Neural progenitor cell (in vitro differentiated cells): Measurements from ENCODE around the gene YDJC. TPM values are rescaled to one million over a fixed set of nuclear protein-coding genes. Genes with fewer than 3 reads are reported as not detected.
"Not testable (repeated sequence)": the region's sequence is repeated elsewhere in the genome, so short reads cannot be mapped to it uniquely, and the experiment has no call there.

ENCODE experiments used
- DNase-seq: peaks from one replicate; pipeline ENCODE4 v3.0.0-alpha.2; 2016; ENCODE audit warnings: low spot score
- H2AFZ ChIP-seq: fragments of 200-600 bp; sonication (generic); replicated peaks from 2 replicates; pipeline ENCODE4 v1.6.1; 2016; ENCODE audit warnings: antibody characterized with exemption
- H3F3A ChIP-seq: fragments of 200-600 bp; sonication (generic); 2 replicates; pipeline ENCODE4 v1.6.1; 2016; ENCODE audit warnings: antibody characterized with exemption, low read depth
- H3K27ac ChIP-seq: fragments of 200-600 bp; sonication (generic); 2 replicates; pipeline ENCODE4 v1.5.1; 2016; ENCODE audit warnings: mild to moderate bottlenecking
- H3K27me3 ChIP-seq: fragments of 200-600 bp; sonication (generic); 2 replicates; pipeline ENCODE4 v1.6.1; 2016; ENCODE audit warnings: mild to moderate bottlenecking, moderate library complexity
- H3K36me3 ChIP-seq: fragments of 200-600 bp; sonication (generic); 2 replicates; pipeline ENCODE4 v1.5.1; 2016
- H3K4me1 ChIP-seq: fragments of 200-600 bp; sonication (generic); 2 replicates; pipeline ENCODE4 v1.6.1; 2016; ENCODE audit warnings: mixed run types
- H3K4me2 ChIP-seq: fragments of 200-600 bp; sonication (generic); 2 replicates; pipeline ENCODE4 v1.6.1; 2016
- H3K4me3 ChIP-seq: fragments of 200-600 bp; sonication (generic); 2 replicates; pipeline ENCODE4 v1.5.1; 2016
- H3K79me2 ChIP-seq: fragments of 200-600 bp; sonication (generic); 2 replicates; pipeline ENCODE4 v1.6.1; 2016; ENCODE audit warnings: low read depth
- H3K9ac ChIP-seq: fragments of 200-600 bp; sonication (generic); 2 replicates; pipeline ENCODE4 v1.6.1; 2016
- H3K9me3 ChIP-seq: fragments of 200-600 bp; sonication (generic); 2 replicates; pipeline ENCODE4 v1.5.1; 2016; ENCODE audit warnings: low read depth
- H4K20me1 ChIP-seq: fragments of 200-600 bp; sonication (generic); 2 replicates; pipeline ENCODE4 v1.6.1; 2016; ENCODE audit warnings: low read depth
- H3K27ac Mint-ChIP-seq: 3 replicates; pipeline ENCODE4 v1.8.0; 2021; ENCODE audit warnings: mixed read lengths
- H3K27me3 Mint-ChIP-seq: 2 replicates; pipeline ENCODE4 v1.8.0; 2022; ENCODE audit warnings: low read depth, mild to moderate bottlenecking, inconsistent platforms, moderate library complexity, mixed read lengths; ENCODE audit not compliant: insufficient read depth
- H3K36me3 Mint-ChIP-seq: 3 replicates; pipeline ENCODE4 v1.8.0; 2021; ENCODE audit warnings: mixed read lengths
- H3K4me1 Mint-ChIP-seq: 3 replicates; pipeline ENCODE4 v1.8.0; 2021; ENCODE audit warnings: mixed read lengths
- H3K4me3 Mint-ChIP-seq: 3 replicates; pipeline ENCODE4 v1.8.0; 2021; ENCODE audit warnings: mild to moderate bottlenecking, moderate library complexity, mixed read lengths
- H3K9me3 Mint-ChIP-seq: 3 replicates; pipeline ENCODE4 v1.8.0; 2020; ENCODE audit warnings: mixed read lengths
- EZH2 ChIP-seq: fragments of 200-600 bp; sonication (generic); IDR thresholded peaks from 2 replicates; pipeline ENCODE4 v1.6.1; 2017; ENCODE audit warnings: antibody characterized with exemption, mild to moderate bottlenecking, moderate library complexity
- EZH2phosphoT487 ChIP-seq: fragments of 200-600 bp; sonication (generic); IDR thresholded peaks from 2 replicates; pipeline ENCODE4 v1.6.1; 2017; ENCODE audit warnings: antibody characterized with exemption
- total RNA-seq: library from RNA; depleted of rRNA; stranded (reverse); fragments of >200 nt; gene quantifications from 2 replicates; pipeline ENCODE4 v1.2.3, GENCODE V29; 2015; ENCODE audit warnings: low replicate concordance
- TF ChIP-seq, protein P1 (sequence below): fragments of 200-600 bp; sonication (generic); IDR thresholded peaks from 2 replicates; pipeline ENCODE4 v1.5.1; 2017; ENCODE audit warnings: antibody characterized with exemption, mild to moderate bottlenecking

The YDJC gene
- total RNA-seq, result 4.8 and 23.4 TPM in 2 replicates

DNA sequence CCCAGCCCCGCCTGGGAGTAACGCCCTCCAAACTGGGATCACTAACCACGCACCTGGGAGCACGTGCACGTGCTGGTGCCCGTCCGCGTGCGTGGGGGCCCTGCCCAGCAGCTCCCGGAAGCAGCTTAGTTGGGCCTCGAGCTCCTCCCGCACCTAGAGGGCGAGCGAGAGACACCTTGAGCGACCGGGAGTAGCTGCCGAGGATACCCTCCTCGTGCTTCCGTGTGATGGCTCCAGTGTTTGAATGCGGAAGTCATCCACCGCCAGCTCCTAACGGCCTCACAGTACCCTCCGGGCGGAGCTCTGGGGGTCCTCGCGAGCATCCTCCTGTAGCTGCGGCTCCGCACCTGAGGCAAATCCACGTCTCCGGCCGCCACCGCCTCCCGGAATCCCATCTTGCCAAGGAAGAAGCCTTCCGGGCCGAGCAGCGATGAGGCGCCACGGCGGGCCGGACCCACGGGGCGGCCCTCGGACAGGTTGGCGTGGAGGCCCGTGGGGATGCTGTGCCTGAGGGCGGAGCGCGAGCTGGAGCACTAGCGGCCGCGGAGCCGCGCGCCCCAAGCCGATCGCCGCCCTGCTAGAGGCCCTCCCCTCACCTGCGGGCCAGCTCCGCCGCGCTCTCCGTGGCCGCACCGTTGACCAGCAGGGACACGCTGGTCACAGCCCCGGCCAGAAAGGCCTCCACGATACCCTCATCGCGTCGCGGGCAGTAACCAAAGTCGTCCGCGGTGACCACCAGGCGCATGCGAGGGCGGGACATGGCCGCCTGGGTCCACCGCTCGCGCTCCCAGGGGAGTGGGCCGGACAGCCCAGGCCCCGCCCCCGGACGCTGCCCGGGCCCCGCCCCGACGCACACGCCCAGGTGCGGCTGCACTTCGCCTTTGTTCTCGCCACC lies at the start of gene YDJC:
Gene YDJC (minus strand): TSS at position 768 of the 895 bp plus-strand sequence. CDS start 8 bp downstream, at position 760.
- no peak within 1 kb of the TSS for H3K27ac ChIP-seq
- peak within 1 kb of the TSS; percentile 74 for H2AFZ ChIP-seq

GRCh38 chr22:21679383-21679782 lies 49.6 kb upstream of the YDJC start:
- Histone ChIP-seq H2AFZ (no peak overlapping the region), H3K36me3 (no peaks in the 10 kb centered on the region), H3K4me3 (no peak overlapping the region), H3K4me1 (no peaks in the 10 kb centered on the region), H3K9ac (no peak overlapping the region), H3K27me3 (no peaks in the 10 kb centered on the region), H3F3A (no peaks in the 10 kb centered on the region), H3K9me3 (no peaks in the 10 kb centered on the region), H3K4me2 (no peak overlapping the region), H3K27ac (no peak overlapping the region), H3K79me2 (no peaks in the 10 kb centered on the region), H4K20me1 (no peaks in the 10 kb centered on the region)
- no peak for DNase-seq
- no peaks in the 10 kb centered on the region for H3K9me3 Mint-ChIP-seq
- H3K36me3 Mint-ChIP-seq, result peaks cover 16% of the 10 kb centered on the region
- H3K27me3 Mint-ChIP-seq, result peaks cover 3% of the 10 kb centered on the region
- no peak overlapping the region for H3K27ac Mint-ChIP-seq
- H3K4me3 Mint-ChIP-seq, result no peak overlapping the region
- TF ChIP-seq EZH2phosphoT487 (no peak), EZH2 (no peak)
- TF ChIP-seq, protein P1, sequence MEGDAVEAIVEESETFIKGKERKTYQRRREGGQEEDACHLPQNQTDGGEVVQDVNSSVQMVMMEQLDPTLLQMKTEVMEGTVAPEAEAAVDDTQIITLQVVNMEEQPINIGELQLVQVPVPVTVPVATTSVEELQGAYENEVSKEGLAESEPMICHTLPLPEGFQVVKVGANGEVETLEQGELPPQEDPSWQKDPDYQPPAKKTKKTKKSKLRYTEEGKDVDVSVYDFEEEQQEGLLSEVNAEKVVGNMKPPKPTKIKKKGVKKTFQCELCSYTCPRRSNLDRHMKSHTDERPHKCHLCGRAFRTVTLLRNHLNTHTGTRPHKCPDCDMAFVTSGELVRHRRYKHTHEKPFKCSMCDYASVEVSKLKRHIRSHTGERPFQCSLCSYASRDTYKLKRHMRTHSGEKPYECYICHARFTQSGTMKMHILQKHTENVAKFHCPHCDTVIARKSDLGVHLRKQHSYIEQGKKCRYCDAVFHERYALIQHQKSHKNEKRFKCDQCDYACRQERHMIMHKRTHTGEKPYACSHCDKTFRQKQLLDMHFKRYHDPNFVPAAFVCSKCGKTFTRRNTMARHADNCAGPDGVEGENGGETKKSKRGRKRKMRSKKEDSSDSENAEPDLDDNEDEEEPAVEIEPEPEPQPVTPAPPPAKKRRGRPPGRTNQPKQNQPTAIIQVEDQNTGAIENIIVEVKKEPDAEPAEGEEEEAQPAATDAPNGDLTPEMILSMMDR, result no peak
- peaks cover 2% of the 10 kb centered on the region for H3K4me1 Mint-ChIP-seq

More for the DNA sequence above, at the start of gene YDJC:
- no peaks in the 10 kb centered on the region for H3K36me3 ChIP-seq
- peak within 1 kb of the TSS; percentile 52 for H3K9ac ChIP-seq
- peak within 1 kb of the TSS; percentile 92 for H3K4me2 ChIP-seq
- H4K20me1 ChIP-seq, result peaks cover 43% of the 10 kb centered on the region
- no peaks in the 10 kb centered on the region for H3K4me1 ChIP-seq
- Mint-ChIP-seq H3K9me3 (peaks cover 2% of the 10 kb centered on the region), H3K36me3 (peaks cover 9% of the 10 kb centered on the region), H3K4me3 (peak within 1 kb of the TSS; percentile 90), H3K4me1 (peaks cover 10% of the 10 kb centered on the region), H3K27ac (no peak within 1 kb of the TSS), H3K27me3 (peaks cover 8% of the 10 kb centered on the region)
- TF ChIP-seq, protein P1, result peak; percentile 58
- no peak for TF ChIP-seq EZH2phosphoT487
- H3K4me3 ChIP-seq, result peak within 1 kb of the TSS; percentile 73
- no peaks in the 10 kb centered on the region for H3K27me3 ChIP-seq
- H3K9me3 ChIP-seq, result no peaks in the 10 kb centered on the region
- peak; percentile 97 for DNase-seq
- peaks cover 21% of the 10 kb centered on the region for H3F3A ChIP-seq
- H3K79me2 ChIP-seq, result peaks cover 25% of the 10 kb centered on the region

DNA sequence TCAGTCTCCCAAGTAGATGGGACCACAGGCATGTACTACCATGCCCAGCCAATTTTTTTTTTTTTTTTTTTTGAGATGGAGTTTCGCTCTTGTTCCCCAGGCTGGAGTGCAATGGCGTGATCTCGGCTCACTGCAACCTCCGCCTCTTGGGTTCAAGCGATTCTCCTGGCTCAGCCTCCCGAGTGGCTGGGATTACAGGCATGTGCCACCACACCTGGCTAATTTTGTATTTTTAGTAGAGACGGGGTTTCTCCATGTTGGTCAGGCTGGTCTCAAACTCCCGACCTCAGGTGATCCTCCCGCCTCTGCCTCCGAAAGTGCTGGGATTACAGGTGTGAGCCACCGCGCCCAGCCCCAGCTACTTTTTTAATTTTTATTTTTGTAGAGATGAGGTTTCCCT lies 49.0 kb upstream of the YDJC start:
- H3K4me1 ChIP-seq, H3K4me2 ChIP-seq, H3K27ac ChIP-seq, H3K4me3 Mint-ChIP-seq, H3F3A ChIP-seq, H2AFZ ChIP-seq, H3K9me3 ChIP-seq, H4K20me1 ChIP-seq, H3K9me3 Mint-ChIP-seq, H3K27ac Mint-ChIP-seq, H3K27me3 Mint-ChIP-seq, H3K79me2 ChIP-seq, H3K36me3 ChIP-seq, H3K4me1 Mint-ChIP-seq, H3K4me3 ChIP-seq, H3K27me3 ChIP-seq, H3K9ac ChIP-seq, DNase-seq: not testable (repeated sequence)
- H3K36me3 Mint-ChIP-seq, result peaks cover 16% of the 10 kb centered on the region
